Measurements from ENCODE around the gene EPHA7. TPM values are rescaled to one million over a fixed set of nuclear protein-coding genes. Genes with fewer than 3 reads are reported as not detected.

EPHA7 gene
- 10 to 100 TPM in 3 of 4 donors, 1 to 10 TPM in 1; 3.6 to 31.0 (median 16.9) TPM for total RNA-seq

DNA sequence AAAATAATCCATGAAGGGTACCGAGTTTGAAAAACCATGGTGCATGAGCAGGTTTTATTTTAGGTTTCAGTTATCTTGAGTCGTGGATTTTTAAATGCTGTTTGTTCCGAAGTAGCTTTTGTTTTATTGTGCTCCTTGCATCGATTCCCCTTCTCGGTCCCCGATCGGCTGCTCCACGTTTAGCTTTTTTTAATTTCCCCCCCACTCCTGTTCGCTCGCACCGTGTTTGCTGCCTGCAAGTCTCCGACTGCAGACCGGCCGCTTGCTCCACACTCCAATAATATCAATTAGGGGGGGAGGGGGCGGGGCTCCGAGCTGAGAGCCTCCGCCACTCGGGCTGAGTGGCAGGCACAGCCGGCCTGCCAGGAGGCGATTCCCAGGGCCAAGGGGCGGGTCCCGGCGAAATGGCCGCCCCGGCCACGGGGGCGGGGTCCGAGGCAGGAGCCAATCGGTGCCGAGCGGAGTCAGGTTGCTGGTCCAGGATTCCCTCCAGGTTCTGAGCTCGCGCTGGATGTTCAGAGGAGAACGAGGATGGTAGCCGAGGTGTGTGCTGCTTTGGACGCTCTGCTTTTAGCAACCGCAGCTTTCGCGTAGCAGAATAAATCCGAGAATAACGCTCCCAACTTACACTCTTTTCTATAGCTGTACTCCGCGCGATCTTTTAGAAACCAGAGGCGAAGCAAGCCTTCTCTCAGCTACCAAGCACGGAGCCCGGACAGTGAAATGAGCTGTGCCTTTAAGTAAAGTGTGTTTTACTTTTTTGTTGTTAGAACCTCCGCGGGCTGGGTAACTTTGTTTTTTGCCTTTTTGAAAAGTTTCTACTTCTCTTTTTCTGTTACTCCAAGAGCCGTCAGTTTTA lies at the start of gene EPHA7:
EPHA7 (minus strand) TSS at position 256 of the 859 bp plus-strand sequence; CDS start at position 38, 218 bp downstream.
- in situ Hi-C loops (cut with MboI; ENCODE audit: low pct_ligation_motif_present in 1 of 4, low pct_unique_long_range_greater_than_20kb in 1 of 4, low sequenced_read_pairs in 3 of 4) (no loop called here), intact Hi-C loops (cut with DNase I; ENCODE audit: low total_unique reads) (no loop called here)
- Histone ChIP-seq H3K27ac (peak within 1 kb of the TSS; percentile 61 to 70 (median 66)), H3K4me3 (peak within 1 kb of the TSS; percentile 29 to 58 (median 46)), H3K36me3 (no peaks in the 10 kb centered on the region), H3K9me3 (no peaks in the 10 kb centered on the region), H3K27me3 (peaks cover 94% of the 10 kb centered on the region), H3K4me1 (peaks cover 0 to 39% (median 31%) of the 10 kb centered on the region in 4 donors)
- 1 to 3% methylated on average over 14 to 36 of the region's 50 CpGs for WGBS, 2 donors (ENCODE audit: low coverage in 1 of 2)
- DNase-seq = peak; percentile 88
- peak; percentile 67 to 92 (median 85) for TF ChIP-seq POLR2AphosphoS5 (IDR thresholded peaks at IDR 0.05)
- peak; percentile 63 for TF ChIP-seq POLR2A (IDR thresholded peaks at IDR 0.05)
- no peak for TF ChIP-seq EP300 (IDR thresholded peaks at IDR 0.05; ENCODE audit: low read depth)
- TF ChIP-seq, protein P1, sequence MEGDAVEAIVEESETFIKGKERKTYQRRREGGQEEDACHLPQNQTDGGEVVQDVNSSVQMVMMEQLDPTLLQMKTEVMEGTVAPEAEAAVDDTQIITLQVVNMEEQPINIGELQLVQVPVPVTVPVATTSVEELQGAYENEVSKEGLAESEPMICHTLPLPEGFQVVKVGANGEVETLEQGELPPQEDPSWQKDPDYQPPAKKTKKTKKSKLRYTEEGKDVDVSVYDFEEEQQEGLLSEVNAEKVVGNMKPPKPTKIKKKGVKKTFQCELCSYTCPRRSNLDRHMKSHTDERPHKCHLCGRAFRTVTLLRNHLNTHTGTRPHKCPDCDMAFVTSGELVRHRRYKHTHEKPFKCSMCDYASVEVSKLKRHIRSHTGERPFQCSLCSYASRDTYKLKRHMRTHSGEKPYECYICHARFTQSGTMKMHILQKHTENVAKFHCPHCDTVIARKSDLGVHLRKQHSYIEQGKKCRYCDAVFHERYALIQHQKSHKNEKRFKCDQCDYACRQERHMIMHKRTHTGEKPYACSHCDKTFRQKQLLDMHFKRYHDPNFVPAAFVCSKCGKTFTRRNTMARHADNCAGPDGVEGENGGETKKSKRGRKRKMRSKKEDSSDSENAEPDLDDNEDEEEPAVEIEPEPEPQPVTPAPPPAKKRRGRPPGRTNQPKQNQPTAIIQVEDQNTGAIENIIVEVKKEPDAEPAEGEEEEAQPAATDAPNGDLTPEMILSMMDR (IDR thresholded peaks at IDR 0.05) = no peak

GRCh38 chr6:93468291-93468690 lies 48.9 kb upstream of the EPHA7 start:
- intact Hi-C loops (cut with DNase I; ENCODE audit: low total_unique reads) = no loop called here
- H3K36me3 ChIP-seq = no peaks in the 10 kb centered on the region
- H3K9me3 ChIP-seq = no peaks in the 10 kb centered on the region
- DNase-seq = no peak
- in situ Hi-C loops (cut with MboI; ENCODE audit: low pct_ligation_motif_present in 1 of 4, low pct_unique_long_range_greater_than_20kb in 1 of 4, low sequenced_read_pairs in 3 of 4) = no loop called here
- H3K4me1 ChIP-seq = peaks cover 0 to 5% (median 1%) of the 10 kb centered on the region in 4 donors
- peak overlapping the region in 2 of 4 donors; percentile 6 to 30 for H3K27ac ChIP-seq
- TF ChIP-seq POLR2A (IDR thresholded peaks at IDR 0.05) (no peak), EP300 (IDR thresholded peaks at IDR 0.05; ENCODE audit: low read depth) (no peak), POLR2AphosphoS5 (IDR thresholded peaks at IDR 0.05) (no peak)
- TF ChIP-seq, protein P1 (IDR thresholded peaks at IDR 0.05) = no peak
- WGBS, 2 donors (ENCODE audit: low coverage in 1 of 2) = 24 to 33% methylated on average over 4 of the region's 4 CpGs
- H3K4me3 ChIP-seq = no peak overlapping the region
- H3K27me3 ChIP-seq = no peaks in the 10 kb centered on the region

DNA sequence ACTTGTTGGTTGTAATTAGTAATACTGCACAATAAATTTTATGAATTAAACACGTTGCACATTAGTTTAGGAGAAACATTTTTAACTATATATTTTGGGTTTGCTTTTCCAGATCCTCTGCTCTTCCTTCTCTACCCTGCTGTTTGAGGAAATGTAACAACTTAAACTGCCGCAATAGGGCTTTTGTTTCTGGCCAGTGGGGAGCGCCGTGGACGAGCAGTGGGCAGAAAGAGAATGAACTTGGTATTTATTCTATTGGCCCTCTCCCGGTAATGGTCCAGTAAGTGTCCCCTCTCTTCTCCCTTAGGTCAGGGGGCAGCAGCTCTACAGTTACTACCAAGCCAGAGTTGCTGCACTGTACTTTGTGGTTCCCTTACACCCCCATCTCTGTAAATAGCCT lies 35.2 kb upstream of the EPHA7 start:
- intact Hi-C loops (cut with DNase I; ENCODE audit: low total_unique reads) = no loop called here
- 83 to 91% methylated on average over 4 to 6 of the region's 6 CpGs for WGBS, 2 donors (ENCODE audit: low coverage in 1 of 2)

DNA sequence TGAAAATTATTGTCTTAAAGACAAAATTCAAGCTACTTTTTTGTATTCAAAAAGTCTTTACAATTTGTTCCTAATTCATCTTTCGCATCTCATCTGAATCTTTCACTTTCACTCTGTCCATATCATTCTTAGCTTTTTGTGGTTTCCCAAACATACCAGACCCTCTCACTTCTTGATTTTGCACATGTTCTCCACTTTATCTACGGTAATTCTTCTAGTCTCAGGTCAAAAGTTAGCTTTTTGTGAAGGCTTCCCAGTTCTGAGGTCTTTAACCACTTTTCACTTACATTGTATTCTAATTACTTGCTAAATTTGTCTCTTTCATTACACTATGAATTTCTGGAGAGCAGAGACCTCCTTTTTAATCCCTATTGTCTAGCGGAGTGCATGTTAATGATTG lies 34.6 kb upstream of the EPHA7 start:
- TF ChIP-seq, protein P1 (IDR thresholded peaks at IDR 0.05) = no peak
- TF ChIP-seq POLR2A (IDR thresholded peaks at IDR 0.05) = no peak
- no peak for TF ChIP-seq EP300 (IDR thresholded peaks at IDR 0.05; ENCODE audit: low read depth)
- no peak for TF ChIP-seq POLR2AphosphoS5 (IDR thresholded peaks at IDR 0.05)
- 70 to 89% methylated on average over 3 of the region's 3 CpGs for WGBS, 2 donors (ENCODE audit: low coverage in 1 of 2)

More for the DNA sequence above, 35.2 kb upstream of the EPHA7 start:
- H3K27me3 ChIP-seq = no peaks in the 10 kb centered on the region
- TF ChIP-seq EP300 (IDR thresholded peaks at IDR 0.05; ENCODE audit: low read depth) (no peak), POLR2AphosphoS5 (IDR thresholded peaks at IDR 0.05) (no peak), POLR2A (IDR thresholded peaks at IDR 0.05) (no peak)
- TF ChIP-seq, protein P1 (IDR thresholded peaks at IDR 0.05) = no peak
- H3K36me3 ChIP-seq = no peaks in the 10 kb centered on the region
- H3K27ac ChIP-seq = no peak overlapping the region
- H3K4me1 ChIP-seq = no peaks in the 10 kb centered on the region
- in situ Hi-C loops (cut with MboI; ENCODE audit: low pct_ligation_motif_present in 1 of 4, low pct_unique_long_range_greater_than_20kb in 1 of 4, low sequenced_read_pairs in 3 of 4) = no loop called here
- H3K4me3 ChIP-seq = no peak overlapping the region
- no peaks in the 10 kb centered on the region for H3K9me3 ChIP-seq
- no peak for DNase-seq

More for the DNA sequence above, 34.6 kb upstream of the EPHA7 start:
- Histone ChIP-seq H3K36me3 (no peaks in the 10 kb centered on the region), H3K9me3 (no peaks in the 10 kb centered on the region), H3K27ac (no peak overlapping the region), H3K27me3 (no peaks in the 10 kb centered on the region), H3K4me3 (no peak overlapping the region), H3K4me1 (no peaks in the 10 kb centered on the region)
- no peak for DNase-seq
- intact Hi-C loops (cut with DNase I; ENCODE audit: low total_unique reads) = no loop called here
- in situ Hi-C loops (cut with MboI; ENCODE audit: low pct_ligation_motif_present in 1 of 4, low pct_unique_long_range_greater_than_20kb in 1 of 4, low sequenced_read_pairs in 3 of 4) = no loop called here
